K562 (cell line): ENCODE data around the gene SMU1. TPM values are rescaled to one million over a fixed set of nuclear protein-coding genes. Genes with fewer than 3 reads are reported as not detected.

ENCODE experiments used
- ATAC-seq: fragments of 200-7000 bp; cut with Tn5 transposase; 3 replicates; pipeline ENCODE4 v1.9.1; 2020; ENCODE audit warnings: moderate library complexity
- BruUV-seq: library from RNA; stranded (reverse); fragments of 400-500 nt; replicated peaks from 2 replicates; lab custom pipeline; 2021; lab: Mats Ljungman, UMichigan
- CTCF ChIA-PET: fragments of 300-600 bp; formaldehyde crosslinking; extraction: SDS; loops from one replicate; lab custom pipeline; 2021; ENCODE audit warnings: low intra/inter-chr PET ratio; lab: Yijun Ruan, JAX
- POLR2A ChIA-PET: fragments of 300-600, 350-650 bp; sonication (Branson Sonifier 250); formaldehyde crosslinking; extraction: SDS; loops from one replicate; lab custom pipeline; 2021; ENCODE audit warnings: antibody characterized with exemption, inconsistent platforms; lab: Yijun Ruan, JAX
- DNase-seq, 4 experiments: peaks; one replicate each; pipeline versions ENCODE4 v3.0.0 to v3.0.0-alpha.2; 2011 to 2018; ENCODE audit warnings: low spot score in 3 of 4, mixed read lengths in 3 of 4; ENCODE audit errors: extremely low read depth in 1 of 4
- FAIRE-seq: peaks from 2 replicates; lab custom pipeline; 2011; peaks lifted over from hg19 to GRCh38; lab: Jason Lieb, UNC
- H2AFZ ChIP-seq: 2 replicates; pipeline ENCODE4 v1.6.0; 2011; ENCODE audit warnings: low read depth, low read length, control low read depth, inconsistent platforms
- H3K27ac ChIP-seq: fragments of 200-600 bp; 3 replicates; pipeline ENCODE4 v1.8.0; 2011; ENCODE audit warnings: low read depth, mild to moderate bottlenecking, control low read depth, inconsistent platforms, low read length, moderate library complexity, mixed read lengths; ENCODE audit errors: extremely low read depth
- H3K27me3 ChIP-seq, 2 experiments: fragments of 300-600 bp in 1 of 2; 2 replicates in 1 of 2; 3 replicates in 1 of 2; pipeline versions ENCODE4 v1.6.0 to v1.8.0; 2011; ENCODE audit warnings: inconsistent platforms in 2 of 2, low read length in 2 of 2, mild to moderate bottlenecking in 1 of 2, mixed read lengths in 1 of 2, moderate library complexity in 1 of 2; ENCODE audit not compliant: control insufficient read depth in 2 of 2, insufficient read depth in 2 of 2
- H3K36me3 ChIP-seq: fragments of 300-600 bp; 3 replicates; pipeline ENCODE4 v1.8.0; 2011; ENCODE audit warnings: mild to moderate bottlenecking, low read length, inconsistent platforms; ENCODE audit not compliant: control insufficient read depth, insufficient read depth
- H3K4me1 ChIP-seq, 2 experiments: fragments of 200-600 bp in 1 of 2; replicated peaks in 1 of 2; 2 replicates in 1 of 2; 3 replicates in 1 of 2; pipeline versions ENCODE4 v1.5.1 to v1.8.0; 2011; ENCODE audit warnings: inconsistent platforms in 2 of 2, low read length in 2 of 2, mild to moderate bottlenecking in 1 of 2, mixed read lengths in 1 of 2, moderate library complexity in 1 of 2; ENCODE audit not compliant: control insufficient read depth in 2 of 2, insufficient read depth in 2 of 2
- H3K4me2 ChIP-seq: 2 replicates; pipeline ENCODE4 v1.6.1; 2011; ENCODE audit warnings: low read length, control low read depth, inconsistent platforms, mixed read lengths; ENCODE audit not compliant: insufficient read depth
- H3K4me3 ChIP-seq: fragments of 200-600 bp; sonication (generic), shearing (Covaris generic); 2 replicates; pipeline ENCODE4 v1.5.1; 2016; ENCODE audit warnings: control low read depth, inconsistent platforms
- H3K79me2 ChIP-seq: fragments of 200-600 bp; 3 replicates; pipeline ENCODE4 v1.8.0; 2011; ENCODE audit warnings: low read length, inconsistent platforms; ENCODE audit not compliant: control insufficient read depth, insufficient read depth
- H3K9ac ChIP-seq, 2 experiments: 2 replicates each; pipeline versions ENCODE4 v1.6.0 to v1.6.1; 2011; ENCODE audit warnings: low read depth in 2 of 2, low read length in 2 of 2, control low read depth in 1 of 2, inconsistent platforms in 1 of 2, mild to moderate bottlenecking in 1 of 2, mixed read lengths in 1 of 2; ENCODE audit not compliant: insufficient read depth in 1 of 2
- H3K9me1 ChIP-seq: one replicate; pipeline ENCODE4 v1.6.0; 2011; ENCODE audit warnings: inconsistent platforms, mild to moderate bottlenecking, low read length, moderate library complexity; ENCODE audit not compliant: control insufficient read depth, insufficient read depth
- H3K9me3 ChIP-seq: replicated peaks from 2 replicates; pipeline ENCODE4 v1.5.1; 2011; ENCODE audit warnings: low read depth, low read length, inconsistent platforms; ENCODE audit not compliant: control insufficient read depth, insufficient read depth
- H4K20me1 ChIP-seq: replicated peaks from 2 replicates; pipeline ENCODE4 v1.6.1; 2011; ENCODE audit warnings: low read length, inconsistent platforms, mixed read lengths; ENCODE audit not compliant: control insufficient read depth, insufficient read depth
- CBFA2T3 ChIP-seq: fragments of 450-650 bp; IDR thresholded peaks from 2 replicates; pipeline ENCODE4 v1.6.1; 2017
- NR4A1 ChIP-seq, 2 experiments: fragments of 250-450 bp in 1 of 2; fragments of 450-650 bp in 1 of 2; sonication (Bioruptor Pico) in 1 of 2; IDR thresholded peaks; 2 replicates each; pipeline versions ENCODE4 v1.4.0 to v1.6.1; 2016 to 2020; ENCODE audit warnings: mild to moderate bottlenecking in 2 of 2, missing compliant biosample characterization in 1 of 2, missing genetic modification characterization in 1 of 2, moderate library complexity in 1 of 2
- RBM25 ChIP-seq: fragments of 200-400 bp; formaldehyde crosslinking; IDR thresholded peaks from 2 replicates; pipeline ENCODE4 v1.6.1; 2018; ENCODE audit warnings: low read length, low read depth, moderate library complexity; ENCODE audit not compliant: severe bottlenecking
- WGBS: fragments of 100-300 bp; shearing (Covaris generic); methylation state at CpG from one replicate; pipeline ENCODE4 v1.1.6; 2016; ENCODE audit warnings: low coverage, mixed read lengths; ENCODE audit not compliant: insufficient coverage; ENCODE audit errors: missing lambda C conversion rate; 5-methylcytosine and 5-hydroxymethylcytosine counted together
- in situ Hi-C: fragments of 300-500 bp; cut with MboI; formaldehyde crosslinking; loops from 4 replicates; pipeline ENCODE4 v1.15.0; 2018; ENCODE audit warnings: inconsistent platforms, mixed read lengths
- intact Hi-C: fragments of 100-400 bp; cut with micrococcal nuclease; formaldehyde crosslinking; loops from 2 replicates; pipeline ENCODE4 v1.14.2; 2022
- polyA plus RNA-seq, 8 experiments: library from polyadenylated mRNA; depleted of rRNA in 4 of 8; stranded (reverse) in 5 of 8; unstranded in 3 of 8; fragments of >200 nt; fragmentation: Nextera tagmentation in 2 of 8; fragmentation: Illumina TruSeq in 1 of 8; extraction: Ambion mirVana in 2 of 8; extraction: Trizol in 1 of 8; gene quantifications; 2 replicates each; pipeline versions ENCODE4 v1.2.1 to v1.2.3, GENCODE V29; 2011 to 2014; ENCODE audit warnings: inconsistent platforms in 1 of 8, missing spikeins in 1 of 8
- total RNA-seq, 7 experiments: library from RNA; depleted of rRNA in 6 of 7; stranded (reverse); fragments of >200 nt in 6 of 7; fragmentation: Illumina TruSeq in 2 of 7; extraction: Trizol in 2 of 7; gene quantifications; 2 replicates each; pipeline versions ENCODE4 v1.2.1 to v1.2.3, GENCODE V29; 2011 to 2021; ENCODE audit warnings: low replicate concordance in 1 of 7
- TF ChIP-seq, protein P1 (sequence below): fragments of 450-650 bp; formaldehyde crosslinking; IDR thresholded peaks from 2 replicates; pipeline ENCODE4 v1.4.0; 2020; ENCODE audit warnings: mild to moderate bottlenecking
- TF ChIP-seq, protein P2 (sequence below): fragments of 200-800 bp; sonication (Bioruptor generic); IDR thresholded peaks from 2 replicates; pipeline ENCODE4 v1.6.1; 2017; ENCODE audit warnings: missing genetic modification characterization, missing compliant biosample characterization
- TF ChIP-seq, protein P3 (sequence below): sonication (generic); formaldehyde crosslinking; IDR thresholded peaks from 2 replicates; pipeline ENCODE4 v1.8.0; 2022; ENCODE audit warnings: missing genetic modification reagents, mild to moderate bottlenecking, moderate library complexity, borderline replicate concordance

The SMU1 gene
- total and polyA plus RNA-seq, 9 of the 15 experiments (the other 6 are each of a cell fraction or from before 2014, with no cell fraction given): 13.2 to 33.4 (median 20.7) TPM

DNA sequence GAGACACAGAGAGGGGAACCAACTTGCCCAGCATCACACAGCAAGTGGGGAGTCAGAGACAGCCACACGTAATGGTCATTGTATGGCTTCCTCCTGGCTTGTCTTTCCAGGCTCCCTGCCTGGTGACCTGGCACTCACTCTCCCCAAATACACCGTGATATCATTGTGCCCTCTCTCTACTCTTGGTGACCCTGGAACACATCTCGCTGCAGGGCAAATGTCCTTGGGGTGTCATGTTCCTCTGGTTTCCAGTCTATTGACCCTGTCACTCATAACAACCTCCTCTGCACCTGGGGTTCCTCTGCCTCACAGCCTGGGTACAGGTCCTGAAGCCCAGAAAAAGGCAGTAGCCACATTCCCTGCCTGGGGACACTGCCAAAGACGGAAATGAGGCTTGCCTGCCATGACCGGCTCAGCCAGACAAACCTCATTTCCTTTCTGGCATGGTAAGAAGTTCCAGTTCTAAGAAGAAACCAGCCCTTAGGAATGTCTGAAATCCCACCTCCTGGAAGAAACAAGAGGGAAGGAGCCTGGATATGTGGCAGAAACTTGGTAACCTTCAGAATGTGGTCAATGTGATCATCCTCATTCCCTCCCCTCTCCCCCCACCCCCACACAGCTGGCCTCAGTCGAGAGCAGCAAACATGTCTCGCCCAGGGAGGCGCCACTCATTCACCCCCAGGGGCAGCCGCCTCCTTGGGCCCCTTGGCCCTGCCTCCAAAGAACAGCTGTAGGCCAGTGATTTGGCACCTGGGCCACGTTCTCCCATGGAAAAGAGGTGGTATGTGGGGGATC lies 30.6 kb upstream of the SMU1 start:
- Histone ChIP-seq H3K36me3 (peaks cover 5% of the 10 kb centered on the region; the same call in 1 of the 3 replicates), H3K27ac (no peak overlapping the region), H3K9me1 (no peaks in the 10 kb centered on the region), H3K4me2 (no peak overlapping the region), H3K27me3 (no peaks in the 10 kb centered on the region), H2AFZ (peak overlapping the region; percentile 24; the same call in 1 of the 2 replicates), H3K4me3 (no peak overlapping the region), H3K4me1 (peaks cover 3 to 6% of the 10 kb centered on the region in 2 experiments; a peak in 2 of 5 replicates), H3K79me2 (no peaks in the 10 kb centered on the region), H3K9ac (peak overlapping the region in 1 of 2 experiments; percentile 15; a peak in 1 of 4 replicates), H3K9me3 (no peaks in the 10 kb centered on the region), H4K20me1 (no peaks in the 10 kb centered on the region; the same call in 1 of the 2 replicates)
- ChIA-PET CTCF (no interaction called here), POLR2A (no interaction called here)
- ATAC-seq (peak; percentile 69), DNase-seq (peak in 3 of 4 experiments; percentile 22 to 32 (median 23)), FAIRE-seq (no peak)
- intact Hi-C loops (no loop called here), in situ Hi-C loops (loop anchor here (10.0 kb wide), 1 partner anchor 128 kb away; no protein-coding TSS in a partner anchor)
- BruUV-seq: no TSS peak
- WGBS: 24% methylated on average over 9 of the region's 10 CpGs
- TF ChIP-seq NR4A1 (CRISPR knock-in tag; IDR thresholded peaks at IDR 0.05) (no peak), NR4A1 (tag; IDR thresholded peaks at IDR 0.05) (no peak), CBFA2T3 (0 out of 2 replicates have a peak, but pooled peaks have one; percentile 11), RBM25 (peak; percentile 24)
- TF ChIP-seq, protein P1, sequence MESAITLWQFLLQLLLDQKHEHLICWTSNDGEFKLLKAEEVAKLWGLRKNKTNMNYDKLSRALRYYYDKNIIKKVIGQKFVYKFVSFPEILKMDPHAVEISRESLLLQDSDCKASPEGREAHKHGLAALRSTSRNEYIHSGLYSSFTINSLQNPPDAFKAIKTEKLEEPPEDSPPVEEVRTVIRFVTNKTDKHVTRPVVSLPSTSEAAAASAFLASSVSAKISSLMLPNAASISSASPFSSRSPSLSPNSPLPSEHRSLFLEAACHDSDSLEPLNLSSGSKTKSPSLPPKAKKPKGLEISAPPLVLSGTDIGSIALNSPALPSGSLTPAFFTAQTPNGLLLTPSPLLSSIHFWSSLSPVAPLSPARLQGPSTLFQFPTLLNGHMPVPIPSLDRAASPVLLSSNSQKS: no peak
- TF ChIP-seq, protein P2, sequence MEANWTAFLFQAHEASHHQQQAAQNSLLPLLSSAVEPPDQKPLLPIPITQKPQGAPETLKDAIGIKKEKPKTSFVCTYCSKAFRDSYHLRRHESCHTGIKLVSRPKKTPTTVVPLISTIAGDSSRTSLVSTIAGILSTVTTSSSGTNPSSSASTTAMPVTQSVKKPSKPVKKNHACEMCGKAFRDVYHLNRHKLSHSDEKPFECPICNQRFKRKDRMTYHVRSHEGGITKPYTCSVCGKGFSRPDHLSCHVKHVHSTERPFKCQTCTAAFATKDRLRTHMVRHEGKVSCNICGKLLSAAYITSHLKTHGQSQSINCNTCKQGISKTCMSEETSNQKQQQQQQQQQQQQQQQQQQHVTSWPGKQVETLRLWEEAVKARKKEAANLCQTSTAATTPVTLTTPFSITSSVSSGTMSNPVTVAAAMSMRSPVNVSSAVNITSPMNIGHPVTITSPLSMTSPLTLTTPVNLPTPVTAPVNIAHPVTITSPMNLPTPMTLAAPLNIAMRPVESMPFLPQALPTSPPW: 0 out of 2 replicates have a peak, but pooled peaks have one; percentile 22
- TF ChIP-seq, protein P3, sequence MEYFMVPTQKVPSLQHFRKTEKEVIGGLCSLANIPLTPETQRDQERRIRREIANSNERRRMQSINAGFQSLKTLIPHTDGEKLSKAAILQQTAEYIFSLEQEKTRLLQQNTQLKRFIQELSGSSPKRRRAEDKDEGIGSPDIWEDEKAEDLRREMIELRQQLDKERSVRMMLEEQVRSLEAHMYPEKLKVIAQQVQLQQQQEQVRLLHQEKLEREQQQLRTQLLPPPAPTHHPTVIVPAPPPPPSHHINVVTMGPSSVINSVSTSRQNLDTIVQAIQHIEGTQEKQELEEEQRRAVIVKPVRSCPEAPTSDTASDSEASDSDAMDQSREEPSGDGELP (CRISPR knock-in tag): peak; percentile 50; the same call in 1 of the 2 replicates
